GM12892 (cell line): ENCODE results near the gene NME5.

Experiments used
- POLR2A ChIP-seq: IDR thresholded peaks from 2 replicates; pipeline ENCODE4 v1.6.1; 2011; ENCODE audit warnings: low read depth, low read length, control low read depth
- POLR2AphosphoS5 ChIP-seq: IDR thresholded peaks from 2 replicates; pipeline ENCODE4 v1.6.1; 2011; ENCODE audit warnings: low read depth, low read length, control low read depth
- TAF1 ChIP-seq: IDR thresholded peaks from 2 replicates; pipeline ENCODE4 v1.6.1; 2011; ENCODE audit warnings: low read depth, mild to moderate bottlenecking, control low read depth, low read length, borderline replicate concordance

- TF ChIP-seq POLR2AphosphoS5, result no peak
- TF ChIP-seq TAF1, result no peak
- no peak for TF ChIP-seq POLR2A
Observed at GRCh38 chr5:138102454-138103318, 36.5 kb downstream of the NME5 start.
